Cardiac muscle cell (in vitro differentiated cells and primary cell): ENCODE results near the gene ANKRD6. TPM values are rescaled to one million over a fixed set of nuclear protein-coding genes. Genes with fewer than 3 reads are reported as not detected.
"Not testable (repeated sequence)": the region's sequence is repeated elsewhere in the genome, so short reads cannot be mapped to it uniquely, and the experiment has no call there.

Experiments used
- DNase-seq, 2 donors: peaks; one replicate each; pipeline versions ENCODE4 v3.0.0 to v3.0.0-alpha.2; 2010 to 2017; ENCODE audit warnings: low read depth in 1 of 2, low spot score in 1 of 2
- H3K27ac ChIP-seq: fragments of 200-600 bp; sonication (generic); 2 replicates; pipeline ENCODE4 v1.5.1; 2016
- H3K27me3 ChIP-seq: fragments of 200-600 bp; sonication (generic); 2 replicates; pipeline ENCODE4 v1.6.0; 2016; ENCODE audit warnings: control low read depth
- H3K36me3 ChIP-seq: fragments of 200-600 bp; sonication (generic); 2 replicates; pipeline ENCODE4 v1.5.1; 2016; ENCODE audit warnings: control low read depth
- H3K4me1 ChIP-seq: fragments of 200-600 bp; sonication (generic); 2 replicates; pipeline ENCODE4 v1.8.1; 2017; ENCODE audit warnings: low read depth, mild to moderate bottlenecking, mixed run types
- H3K4me3 ChIP-seq: fragments of 200-600 bp; sonication (generic); 2 replicates; pipeline ENCODE4 v1.5.1; 2016; ENCODE audit warnings: mild to moderate bottlenecking
- H3K9me3 ChIP-seq: fragments of 200-600 bp; sonication (generic); 2 replicates; pipeline ENCODE4 v1.5.1; 2017; ENCODE audit warnings: low read depth, mild to moderate bottlenecking, control low read depth
- CTCF ChIP-seq: IDR thresholded peaks from 2 replicates; pipeline ENCODE4 v1.5.1; 2012; ENCODE audit warnings: low read depth, mild to moderate bottlenecking, low read length
- polyA plus RNA-seq: library from polyadenylated mRNA; unstranded; fragments of >200 nt; fragmentation: Nextera tagmentation; extraction: Ambion mirVana; gene quantifications from 2 replicates; pipeline ENCODE4 v1.2.1, GENCODE V29; 2016
- total RNA-seq: library from RNA; depleted of rRNA; stranded (reverse); fragments of >200 nt; gene quantifications from 2 replicates; pipeline ENCODE4 v1.2.3, GENCODE V29; 2016

ANKRD6 gene
- total and polyA plus RNA-seq, 2 experiments from 2014 or later: 10.3 to 21.5 TPM

- Histone ChIP-seq H3K27ac (no peak overlapping the region), H3K4me1 (no peaks in the 10 kb centered on the region), H3K36me3 (peaks cover 11% of the 10 kb centered on the region), H3K27me3 (no peaks in the 10 kb centered on the region), H3K9me3 (no peaks in the 10 kb centered on the region), H3K4me3 (no peak overlapping the region)
- DNase-seq: no peak
- TF ChIP-seq CTCF: no peak
Measured at GRCh38 chr6:89388846-89389245, 44.1 kb upstream of the ANKRD6 start.

- peak overlapping the region; percentile 8 for H3K27ac ChIP-seq
- no peaks in the 10 kb centered on the region for H3K27me3 ChIP-seq
- H3K9me3 ChIP-seq: no peaks in the 10 kb centered on the region
- no peaks in the 10 kb centered on the region for H3K4me1 ChIP-seq
- H3K36me3 ChIP-seq: no peaks in the 10 kb centered on the region
- H3K4me3 ChIP-seq: no peak overlapping the region
- DNase-seq: no peak
- TF ChIP-seq CTCF: no peak
Measured at GRCh38 chr6:89392823-89393222, 40.1 kb upstream of the ANKRD6 start.

- no peaks in the 10 kb centered on the region for H3K4me1 ChIP-seq
- no peak for DNase-seq
- no peak for TF ChIP-seq CTCF
- no peaks in the 10 kb centered on the region for H3K9me3 ChIP-seq
- H3K36me3 ChIP-seq: no peaks in the 10 kb centered on the region
- H3K4me3 ChIP-seq: no peak overlapping the region
- H3K27me3 ChIP-seq: no peaks in the 10 kb centered on the region
- no peak overlapping the region for H3K27ac ChIP-seq
Measured at GRCh38 chr6:89393659-89394058, 39.3 kb upstream of the ANKRD6 start.

GRCh38 chr6:89397884-89398283 lies 35.1 kb upstream of the ANKRD6 start:
- not testable (repeated sequence) for H3K27me3 ChIP-seq, H3K4me3 ChIP-seq, H3K27ac ChIP-seq, DNase-seq, H3K9me3 ChIP-seq, H3K36me3 ChIP-seq
- H3K4me1 ChIP-seq: peaks cover 18% of the 10 kb centered on the region

- TF ChIP-seq CTCF: no peak
- Histone ChIP-seq H3K27ac (no peak overlapping the region), H3K27me3 (no peaks in the 10 kb centered on the region), H3K4me3 (no peak overlapping the region), H3K36me3 (no peaks in the 10 kb centered on the region), H3K9me3 (no peaks in the 10 kb centered on the region), H3K4me1 (peaks cover 18% of the 10 kb centered on the region)
- no peak for DNase-seq
Measured at GRCh38 chr6:89398762-89399525, 34.0 kb upstream of the ANKRD6 start.

GRCh38 chr6:89400050-89400449 lies 32.9 kb upstream of the ANKRD6 start:
- H3K4me1 ChIP-seq: peaks cover 18% of the 10 kb centered on the region
- TF ChIP-seq CTCF: no peak
- H3K27ac ChIP-seq: no peak overlapping the region
- H3K9me3 ChIP-seq: no peaks in the 10 kb centered on the region
- H3K36me3 ChIP-seq: no peaks in the 10 kb centered on the region
- no peaks in the 10 kb centered on the region for H3K27me3 ChIP-seq
- no peak overlapping the region for H3K4me3 ChIP-seq
- DNase-seq: no peak
